ENCODE results near the gene TMEM273.

The TMEM273 gene

GRCh38 chr10:49141541-49142332, 46.5 kb downstream of the TMEM273 start:
- DNase-seq (ENCODE audit: low read depth in 3 of 3, low spot score in 1 of 3) = no peak

GRCh38 chr10:49140304-49141177, 47.6 kb downstream of the TMEM273 start:
- no peak for DNase-seq (ENCODE audit: low read depth in 3 of 3, low spot score in 1 of 3)

- no peak for DNase-seq (ENCODE audit: low read depth in 3 of 3, low spot score in 1 of 3)
These were observed 48.4 kb downstream of the TMEM273 start for GRCh38 chr10:49139846-49140195.

- DNase-seq (ENCODE audit: low read depth in 3 of 3, low spot score in 1 of 3) = no peak
These were observed 49.0 kb downstream of the TMEM273 start for GRCh38 chr10:49139028-49139845.

GRCh38 chr10:49138361-49138891, 49.8 kb downstream of the TMEM273 start:
- no peak for DNase-seq (ENCODE audit: low read depth in 3 of 3, low spot score in 1 of 3)

GRCh38 chr10:49136525-49136924, 51.7 kb downstream of the TMEM273 start:
- DNase-seq (ENCODE audit: low read depth in 3 of 3, low spot score in 1 of 3) = no peak

GRCh38 chr10:49135575-49136313, 52.4 kb downstream of the TMEM273 start:
- DNase-seq (ENCODE audit: low read depth in 3 of 3, low spot score in 1 of 3) = no peak

GRCh38 chr10:49134327-49134726, 53.9 kb downstream of the TMEM273 start:
- no peak for DNase-seq (ENCODE audit: low read depth in 3 of 3, low spot score in 1 of 3)

- DNase-seq (ENCODE audit: low read depth in 3 of 3, low spot score in 1 of 3) = no peak
These were observed 54.4 kb downstream of the TMEM273 start, which contains the start of gene FAM170B for GRCh38 chr10:49133706-49134248. FAM170B (minus strand) TSS chr10:49134021; CDS start chr10:49133918, 103 bp downstream.

GRCh38 chr10:49132362-49132737, 55.8 kb downstream of the TMEM273 start:
- DNase-seq (ENCODE audit: low read depth in 3 of 3, low spot score in 1 of 3) = no peak

GRCh38 chr10:49131507-49132361, 56.5 kb downstream of the TMEM273 start:
- no peak for DNase-seq (ENCODE audit: low read depth in 3 of 3, low spot score in 1 of 3)

- no peak for DNase-seq (ENCODE audit: low read depth in 3 of 3, low spot score in 1 of 3)
These were observed 58.8 kb downstream of the TMEM273 start for GRCh38 chr10:49129376-49129775.

GRCh38 chr10:49128854-49129253, 59.3 kb downstream of the TMEM273 start:
- DNase-seq (ENCODE audit: low read depth in 3 of 3, low spot score in 1 of 3) = no peak

GRCh38 chr10:49123981-49124950, 63.9 kb downstream of the TMEM273 start:
- no peak for DNase-seq (ENCODE audit: low read depth in 3 of 3, low spot score in 1 of 3)

GRCh38 chr10:49120911-49121310, 67.3 kb downstream of the TMEM273 start:
- DNase-seq (ENCODE audit: low read depth in 3 of 3, low spot score in 1 of 3) = no peak

- DNase-seq (ENCODE audit: low read depth in 3 of 3, low spot score in 1 of 3) = no peak
These were observed 68.4 kb downstream of the TMEM273 start for GRCh38 chr10:49119746-49120145.

GRCh38 chr10:49118430-49119074, 69.6 kb downstream of the TMEM273 start:
- DNase-seq (ENCODE audit: low read depth in 3 of 3, low spot score in 1 of 3) = no peak
